Measurements from ENCODE around the gene FRMD3.
"Not testable (repeated sequence)": the region's sequence is repeated elsewhere in the genome, so short reads cannot be mapped to it uniquely, and the experiment has no call there.

FRMD3 gene

GRCh38 chr9:83384214-83384613 is 154.0 kb downstream of the FRMD3 start:
- FAIRE-seq = no peak

- no peak for FAIRE-seq
These were observed 155.2 kb downstream of the FRMD3 start for GRCh38 chr9:83383034-83383433.

- FAIRE-seq = no peak
These were observed 155.8 kb downstream of the FRMD3 start for GRCh38 chr9:83382421-83382820.

- FAIRE-seq = no peak
These were observed 159.2 kb downstream of the FRMD3 start for GRCh38 chr9:83379045-83379444.

GRCh38 chr9:83372957-83373356 is 165.2 kb downstream of the FRMD3 start:
- no peak for FAIRE-seq

- FAIRE-seq = no peak
These were observed 170.9 kb downstream of the FRMD3 start for GRCh38 chr9:83367326-83367725.

GRCh38 chr9:83362341-83362995 is 175.7 kb downstream of the FRMD3 start:
- no peak for FAIRE-seq

GRCh38 chr9:83359039-83359438 is 179.2 kb downstream of the FRMD3 start:
- no peak for FAIRE-seq

- FAIRE-seq = not testable (repeated sequence)
These were observed 179.7 kb downstream of the FRMD3 start for GRCh38 chr9:83358493-83358892.

- no peak for FAIRE-seq
These were observed 182.5 kb downstream of the FRMD3 start for GRCh38 chr9:83355729-83356151.

GRCh38 chr9:83355024-83355444 is 183.2 kb downstream of the FRMD3 start:
- no peak for FAIRE-seq

GRCh38 chr9:83349031-83349430 is 189.2 kb downstream of the FRMD3 start:
- no peak for FAIRE-seq

GRCh38 chr9:83346655-83347420 is 191.4 kb downstream of the FRMD3 start:
- FAIRE-seq = no peak

GRCh38 chr9:83343366-83343999 is 194.7 kb downstream of the FRMD3 start:
- FAIRE-seq = no peak

GRCh38 chr9:83342731-83343130 is 195.5 kb downstream of the FRMD3 start:
- no peak for FAIRE-seq

GRCh38 chr9:83342006-83342405 is 196.2 kb downstream of the FRMD3 start:
- no peak for FAIRE-seq

GRCh38 chr9:83340451-83340850 is 197.8 kb downstream of the FRMD3 start:
- FAIRE-seq = no peak

GRCh38 chr9:83339435-83339834 is 198.8 kb downstream of the FRMD3 start:
- no peak for FAIRE-seq

GRCh38 chr9:83336706-83337105 is 201.5 kb downstream of the FRMD3 start:
- no peak for FAIRE-seq

- no peak for FAIRE-seq
These were observed 203.9 kb downstream of the FRMD3 start for GRCh38 chr9:83334320-83334719.

- FAIRE-seq = no peak
These were observed 207.7 kb downstream of the FRMD3 start for GRCh38 chr9:83330207-83331196.

Data from colon (tissue), 2 donors.